ENCODE data around the gene ZNF155. TPM values are rescaled to one million over a fixed set of nuclear protein-coding genes. Genes with fewer than 3 reads are reported as not detected.

The ZNF155 gene
- total and polyA plus RNA-seq, 2 donors = 5.6 to 14.1 TPM

DNA sequence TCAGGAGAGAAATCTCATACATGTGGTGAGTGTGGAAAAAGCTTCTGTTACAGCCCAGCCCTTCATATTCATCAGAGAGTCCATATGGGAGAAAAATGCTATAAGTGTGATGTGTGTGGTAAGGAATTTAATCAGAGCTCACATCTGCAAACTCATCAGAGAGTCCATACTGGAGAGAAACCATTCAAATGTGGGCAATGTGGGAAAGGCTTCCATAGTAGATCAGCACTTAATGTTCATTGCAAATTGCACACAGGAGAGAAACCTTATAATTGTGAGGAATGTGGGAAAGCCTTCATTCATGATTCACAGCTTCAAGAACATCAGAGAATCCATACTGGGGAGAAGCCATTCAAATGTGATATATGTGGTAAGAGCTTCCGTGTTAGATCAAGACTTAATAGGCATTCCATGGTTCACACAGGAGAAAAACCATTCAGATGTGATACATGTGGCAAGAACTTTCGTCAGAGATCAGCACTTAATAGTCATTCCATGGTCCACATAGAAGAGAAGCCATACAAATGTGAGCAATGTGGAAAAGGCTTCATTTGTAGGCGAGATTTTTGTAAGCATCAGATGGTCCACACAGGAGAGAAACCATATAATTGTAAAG lies 17.8 kb upstream of the ZNF155 start:
- 98% methylated on average over 3 of the region's 3 CpGs for WGBS
- no peak overlapping the region for H3K4me3 ChIP-seq (ENCODE audit: low read depth, low read length)
- H3K4me1 ChIP-seq (ENCODE audit: insufficient read depth) = no peaks in the 10 kb centered on the region

DNA sequence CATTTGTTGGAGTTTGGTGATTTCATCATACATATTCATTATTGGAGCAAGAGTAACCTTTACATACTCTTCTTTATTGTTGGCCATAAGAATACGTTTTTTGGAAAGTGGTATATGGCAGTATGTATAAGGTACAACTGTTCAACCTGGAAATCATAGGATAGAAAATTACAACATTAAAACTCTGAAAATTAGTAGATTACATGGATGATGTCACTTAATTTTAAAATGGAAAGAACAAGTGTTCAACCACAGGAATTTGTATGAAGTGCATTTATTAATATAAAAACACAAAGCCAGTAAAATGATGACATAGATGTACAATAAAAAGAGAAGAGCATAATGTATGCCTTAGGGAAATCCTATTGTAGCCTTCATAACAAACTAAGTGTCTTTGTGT lies 7.3 kb upstream of the ZNF155 start:
- no peak overlapping the region for H3K4me3 ChIP-seq (ENCODE audit: low read depth, low read length)
- no peak for DNase-seq (ENCODE audit: extremely low spot score)
- H3K36me3 ChIP-seq (ENCODE audit: insufficient read depth) = no peaks in the 10 kb centered on the region
- 91% methylated on average over 1 of the region's 1 CpG for WGBS
- H3K4me1 ChIP-seq (ENCODE audit: insufficient read depth) = no peaks in the 10 kb centered on the region
- no peak overlapping the region for H3K27ac ChIP-seq (ENCODE audit: low read depth)

More for the DNA sequence above, 17.8 kb upstream of the ZNF155 start:
- Histone ChIP-seq H3K36me3 (ENCODE audit: insufficient read depth) (peaks cover 16% of the 10 kb centered on the region), H3K27ac (ENCODE audit: low read depth) (no peak overlapping the region)
- no peak for DNase-seq (ENCODE audit: extremely low spot score)

DNA sequence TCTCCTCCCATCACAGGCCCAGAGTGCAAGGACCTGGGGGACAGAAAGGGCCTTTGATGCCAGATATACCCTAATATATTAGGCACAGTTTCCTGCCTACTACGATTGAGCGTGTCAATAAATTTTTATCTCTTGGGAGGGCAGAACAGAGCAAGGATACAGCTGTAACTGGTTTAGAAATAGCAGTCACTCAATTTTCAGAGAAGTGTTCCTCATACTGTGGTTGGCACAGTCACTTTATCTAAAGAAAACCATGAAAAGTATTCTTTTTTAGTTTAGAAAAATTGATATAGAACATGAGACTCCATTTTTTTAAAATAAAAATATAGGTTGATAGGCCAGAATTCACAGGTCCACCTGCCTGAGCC lies 460 bp upstream of the ZNF155 start:
- DNase-seq (ENCODE audit: extremely low spot score) = no peak
- 73% methylated on average over 2 of the region's 2 CpGs for WGBS
- H3K4me3 ChIP-seq (ENCODE audit: low read depth, low read length) = peak overlapping the region; percentile 82
- no peaks in the 10 kb centered on the region for H3K36me3 ChIP-seq (ENCODE audit: insufficient read depth)
- no peak overlapping the region for H3K27ac ChIP-seq (ENCODE audit: low read depth)
- no peaks in the 10 kb centered on the region for H3K4me1 ChIP-seq (ENCODE audit: insufficient read depth)

DNA sequence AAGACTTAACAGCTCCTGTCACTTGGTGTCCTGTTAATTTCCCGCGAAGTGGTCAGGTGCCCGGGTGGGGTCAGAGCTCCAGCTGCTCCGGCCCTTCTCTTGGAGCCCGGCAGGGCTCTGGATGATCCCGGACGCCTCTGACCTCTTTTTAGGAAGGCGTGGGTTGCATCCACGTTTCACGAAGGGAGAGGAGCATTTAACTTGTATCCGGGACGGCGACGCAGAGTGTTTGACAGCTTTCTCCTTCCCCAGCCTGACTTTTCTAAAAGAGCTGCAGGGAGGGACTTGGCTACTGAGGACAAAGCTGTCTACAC lies 656 bp downstream of the ZNF155 start:
- under 1% methylated on average over 14 of the region's 14 CpGs for WGBS
- peaks cover 2% of the 10 kb centered on the region for H3K36me3 ChIP-seq (ENCODE audit: insufficient read depth)

DNA sequence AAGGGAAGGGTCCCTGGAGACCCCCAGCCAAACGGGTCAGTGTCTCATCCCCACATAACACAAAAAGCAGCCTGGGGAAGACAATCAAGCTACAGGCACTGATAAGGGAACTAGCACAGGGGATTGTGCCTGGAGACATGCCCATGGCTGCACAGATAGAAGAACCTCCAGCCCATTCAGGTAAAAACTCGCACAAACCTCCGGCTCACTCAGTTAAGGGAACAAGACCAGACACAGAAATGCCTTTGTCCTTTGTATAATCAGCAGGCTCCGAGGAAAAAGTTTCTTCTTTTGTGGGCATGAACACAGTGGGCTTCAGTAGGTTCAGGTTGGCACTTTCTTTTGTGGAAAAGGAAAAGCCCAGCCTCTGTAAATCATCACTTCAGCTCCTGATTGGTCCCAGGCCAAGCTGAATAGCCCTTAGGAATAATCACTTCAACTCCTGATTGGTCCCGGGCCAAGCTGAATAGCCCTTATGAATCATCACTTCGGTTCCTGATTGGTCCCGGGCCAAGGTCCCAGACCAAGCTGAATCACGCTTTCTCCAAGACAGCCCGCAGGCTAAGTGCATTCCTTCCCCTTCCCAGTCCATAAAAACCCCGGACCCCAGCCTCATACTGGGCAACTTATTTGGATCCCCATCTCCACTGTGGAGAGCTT lies 13.8 kb downstream of the ZNF155 start:
- WGBS = 83% methylated on average over 10 of the region's 10 CpGs
- no peak for DNase-seq (ENCODE audit: extremely low spot score)
- H3K27ac ChIP-seq (ENCODE audit: low read depth) = no peak overlapping the region
- H3K4me3 ChIP-seq (ENCODE audit: low read depth, low read length) = no peak overlapping the region
- H3K36me3 ChIP-seq (ENCODE audit: insufficient read depth) = peaks cover 13% of the 10 kb centered on the region
- H3K4me1 ChIP-seq (ENCODE audit: insufficient read depth) = no peaks in the 10 kb centered on the region

More for the DNA sequence above, 656 bp downstream of the ZNF155 start:
- Histone ChIP-seq H3K4me3 (ENCODE audit: low read depth, low read length) (peak overlapping the region; percentile 82), H3K27ac (ENCODE audit: low read depth) (no peak overlapping the region), H3K4me1 (ENCODE audit: insufficient read depth) (no peaks in the 10 kb centered on the region)
- no peak for DNase-seq (ENCODE audit: extremely low spot score)

DNA sequence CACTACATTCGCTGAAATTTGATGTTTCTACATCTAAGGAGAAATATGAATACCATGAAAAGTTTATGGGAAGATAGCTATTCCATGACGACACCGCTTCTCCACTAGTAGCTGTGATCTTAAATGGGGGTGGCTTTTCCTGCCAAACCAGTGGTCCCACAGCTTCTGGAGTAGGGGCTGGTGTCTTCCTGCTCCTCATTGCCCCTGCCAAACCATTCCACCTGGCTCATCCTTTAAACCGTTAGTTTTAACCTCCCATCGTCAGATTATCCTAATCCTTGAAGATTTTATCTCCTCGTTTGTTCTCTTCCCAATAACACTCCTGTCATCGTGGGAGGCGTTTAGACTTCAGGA lies 18.2 kb downstream of the ZNF155 start:
- no peak for DNase-seq (ENCODE audit: extremely low spot score)
- WGBS = 7% methylated on average over 8 of the region's 8 CpGs
- Histone ChIP-seq H3K27ac (ENCODE audit: low read depth) (no peak overlapping the region), H3K36me3 (ENCODE audit: insufficient read depth) (no peaks in the 10 kb centered on the region), H3K4me3 (ENCODE audit: low read depth, low read length) (peak overlapping the region; percentile 80), H3K4me1 (ENCODE audit: insufficient read depth) (no peaks in the 10 kb centered on the region)

DNA sequence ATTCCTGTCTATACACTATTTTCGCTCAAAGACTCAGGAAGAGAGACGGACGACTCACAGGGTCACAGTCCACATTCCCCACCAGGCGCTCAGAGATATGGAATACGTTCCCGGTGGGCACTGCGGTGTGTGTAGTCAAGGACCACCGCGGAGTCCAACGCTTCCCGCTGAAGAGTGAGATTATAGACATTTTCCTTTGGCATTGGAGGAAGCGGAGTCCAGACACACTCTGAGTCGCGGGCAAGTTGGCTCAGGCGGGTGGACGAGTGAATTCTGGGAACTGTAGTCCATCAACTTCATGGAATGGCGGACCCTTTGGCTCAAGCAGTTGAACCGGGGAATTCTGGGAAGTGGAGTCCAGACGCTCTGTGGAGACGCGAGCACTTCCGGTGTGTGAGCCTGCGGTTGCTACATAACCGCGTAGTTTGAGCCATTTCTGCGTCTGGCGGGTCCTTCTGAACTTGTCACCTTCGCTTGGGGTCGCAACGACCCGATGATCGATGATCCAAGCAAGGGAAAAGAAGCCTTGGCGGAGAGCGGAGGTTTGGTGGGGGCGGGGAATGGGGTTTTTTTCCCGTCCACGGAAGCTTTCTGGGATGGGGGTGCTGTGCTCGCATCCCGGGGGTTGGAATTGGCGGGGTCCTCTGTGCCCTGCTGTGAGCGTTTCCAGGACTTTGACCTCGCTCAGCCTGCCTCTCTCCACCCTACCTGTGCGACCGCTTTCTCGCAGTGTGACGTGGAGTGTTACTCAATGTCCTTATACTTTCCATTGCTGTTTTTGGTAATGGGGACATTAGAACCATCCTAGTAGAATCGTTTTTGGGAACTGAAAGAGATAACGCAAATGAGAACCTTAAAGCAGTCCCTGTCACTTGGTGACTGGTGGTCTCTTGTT lies 18.8 kb downstream of the ZNF155 start, which contains the start of gene ZNF230:
TSS of gene ZNF230 (plus strand) at position 392 of the 895 bp plus-strand sequence. CDS start 4,122 bp downstream, outside the sequence.
- under 1% methylated on average over 48 of the region's 48 CpGs for WGBS
- no peaks in the 10 kb centered on the region for H3K4me1 ChIP-seq (ENCODE audit: insufficient read depth)
- peaks cover 2% of the 10 kb centered on the region for H3K36me3 ChIP-seq (ENCODE audit: insufficient read depth)
- H3K27ac ChIP-seq (ENCODE audit: low read depth) = peak within 1 kb of the TSS; percentile 42
- H3K4me3 ChIP-seq (ENCODE audit: low read depth, low read length) = peak within 1 kb of the TSS; percentile 80
- DNase-seq (ENCODE audit: extremely low spot score) = peak; percentile 98

DNA sequence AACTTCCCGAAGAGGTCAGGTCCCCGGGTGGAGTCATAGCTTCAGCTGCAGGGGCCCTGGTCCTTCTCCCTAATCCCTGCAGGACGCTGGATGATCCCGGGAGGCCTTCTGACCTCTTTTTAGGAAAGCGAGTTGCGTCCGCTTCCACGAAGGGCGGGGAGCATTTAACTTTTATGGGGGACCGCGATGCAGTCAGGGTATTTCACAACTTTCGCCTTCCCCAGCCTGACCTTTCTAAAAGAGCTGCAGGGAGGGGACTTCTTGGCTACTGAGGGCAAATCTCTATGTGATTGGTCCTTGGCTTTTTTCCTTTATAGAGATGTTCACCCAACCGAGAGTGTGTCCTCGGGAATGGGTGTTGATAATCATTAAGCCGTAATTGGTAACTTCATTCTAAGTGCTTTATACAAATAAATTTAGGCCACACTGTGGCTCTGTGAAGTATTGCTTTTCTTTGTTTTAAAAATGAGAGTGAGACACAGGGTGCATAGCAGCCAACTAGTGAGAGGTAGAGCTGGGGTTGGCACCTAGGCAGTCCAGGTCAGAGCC lies 19.5 kb downstream of the ZNF155 start:
- DNase-seq (ENCODE audit: extremely low spot score) = no peak
- Histone ChIP-seq H3K27ac (ENCODE audit: low read depth) (no peak overlapping the region), H3K4me1 (ENCODE audit: insufficient read depth) (no peaks in the 10 kb centered on the region), H3K4me3 (ENCODE audit: low read depth, low read length) (peak overlapping the region; percentile 80), H3K36me3 (ENCODE audit: insufficient read depth) (peaks cover 7% of the 10 kb centered on the region)
- 3% methylated on average over 15 of the region's 15 CpGs for WGBS

DNA sequence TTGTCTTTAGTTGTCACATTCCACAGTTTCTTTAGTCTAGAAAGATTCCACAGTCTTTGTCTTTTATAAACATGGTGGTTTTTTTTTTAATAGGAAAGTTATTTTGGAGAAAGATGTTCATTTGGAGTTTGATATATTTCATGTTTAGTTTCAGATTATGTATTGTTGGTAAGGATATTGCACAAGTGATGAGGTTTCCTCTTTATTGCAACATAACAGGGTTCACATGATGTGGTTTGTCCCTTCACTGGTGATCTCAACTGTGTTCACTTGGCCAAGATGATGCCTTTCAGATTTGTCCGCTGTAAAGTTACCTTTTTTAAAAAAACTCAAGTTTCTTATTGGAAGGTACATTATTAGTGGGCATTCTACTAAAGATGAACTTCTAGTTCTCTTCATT lies 22.0 kb downstream of the ZNF155 start:
- Histone ChIP-seq H3K4me1 (ENCODE audit: insufficient read depth) (no peaks in the 10 kb centered on the region), H3K4me3 (ENCODE audit: low read depth, low read length) (no peak overlapping the region), H3K27ac (ENCODE audit: low read depth) (no peak overlapping the region), H3K36me3 (ENCODE audit: insufficient read depth) (peaks cover 27% of the 10 kb centered on the region)
- DNase-seq (ENCODE audit: extremely low spot score) = no peak
- 95% methylated on average over 1 of the region's 1 CpG for WGBS

DNA sequence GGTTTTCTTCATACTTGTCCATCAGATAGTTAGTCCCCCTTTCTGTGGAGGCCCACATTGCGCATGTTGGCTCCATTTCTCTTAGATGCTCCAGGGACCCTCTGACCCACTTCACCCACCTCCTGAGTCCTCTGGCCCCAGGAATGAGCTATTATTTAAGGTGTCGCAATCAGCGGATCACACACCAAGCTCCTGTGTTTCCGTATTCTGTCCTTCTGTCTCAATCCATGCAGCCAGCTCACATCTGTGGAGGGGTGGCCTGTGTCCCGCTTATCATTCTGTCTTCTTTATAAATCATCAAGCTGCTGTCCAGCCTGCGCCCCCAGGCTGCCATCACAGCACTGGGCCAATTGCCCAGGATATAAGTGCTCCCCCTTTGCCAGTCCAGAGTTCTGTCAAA lies 23.5 kb downstream of the ZNF155 start:
- Histone ChIP-seq H3K36me3 (ENCODE audit: insufficient read depth) (peaks cover 32% of the 10 kb centered on the region), H3K4me3 (ENCODE audit: low read depth, low read length) (no peak overlapping the region), H3K4me1 (ENCODE audit: insufficient read depth) (no peaks in the 10 kb centered on the region), H3K27ac (ENCODE audit: low read depth) (no peak overlapping the region)
- DNase-seq (ENCODE audit: extremely low spot score) = no peak
- 98% methylated on average over 6 of the region's 6 CpGs for WGBS

DNA sequence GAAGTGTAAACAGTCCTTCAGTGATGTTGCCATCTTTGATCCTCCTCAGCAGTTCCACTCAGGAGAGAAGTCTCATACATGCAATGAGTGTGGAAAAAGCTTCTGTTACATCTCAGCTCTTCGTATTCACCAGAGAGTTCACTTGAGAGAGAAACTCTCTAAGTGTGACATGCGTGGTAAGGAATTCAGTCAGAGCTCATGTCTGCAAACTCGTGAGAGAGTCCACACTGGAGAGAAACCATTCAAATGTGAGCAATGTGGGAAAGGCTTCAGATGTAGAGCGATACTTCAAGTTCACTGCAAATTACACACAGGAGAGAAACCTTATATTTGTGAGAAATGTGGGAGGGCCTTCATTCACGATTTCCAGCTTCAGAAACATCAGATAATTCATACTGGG lies 26.5 kb downstream of the ZNF155 start:
- Histone ChIP-seq H3K27ac (ENCODE audit: low read depth) (no peak overlapping the region), H3K4me3 (ENCODE audit: low read depth, low read length) (no peak overlapping the region), H3K36me3 (ENCODE audit: insufficient read depth) (peaks cover 32% of the 10 kb centered on the region), H3K4me1 (ENCODE audit: insufficient read depth) (no peaks in the 10 kb centered on the region)
- whole genome bisulfite sequencing = 96% methylated on average over 5 of the region's 5 CpGs
- no peak for DNase-seq (ENCODE audit: extremely low spot score)

DNA sequence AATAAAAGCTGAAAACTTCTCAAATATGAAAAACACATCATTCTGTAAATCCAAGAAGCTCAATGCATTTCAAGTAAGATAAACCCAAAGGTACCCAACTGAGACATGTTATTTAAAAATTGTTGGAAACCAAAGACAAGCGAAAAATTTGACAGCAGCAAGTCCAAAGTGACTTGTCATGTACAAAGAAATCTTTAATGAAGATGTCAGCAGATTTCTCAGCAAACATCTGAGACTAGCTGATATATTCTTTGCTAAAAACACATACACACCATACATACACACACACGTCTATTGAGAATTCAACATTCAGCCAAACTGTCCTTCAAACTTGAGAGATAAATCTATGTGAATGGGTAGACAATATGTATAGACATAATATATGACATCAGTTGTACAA lies 35.5 kb downstream of the ZNF155 start:
- Histone ChIP-seq H3K36me3 (ENCODE audit: insufficient read depth) (no peaks in the 10 kb centered on the region), H3K4me1 (ENCODE audit: insufficient read depth) (no peaks in the 10 kb centered on the region), H3K27ac (ENCODE audit: low read depth) (no peak overlapping the region), H3K4me3 (ENCODE audit: low read depth, low read length) (no peak overlapping the region)
- no peak for DNase-seq (ENCODE audit: extremely low spot score)
- WGBS = 40% methylated on average over 2 of the region's 2 CpGs

DNA sequence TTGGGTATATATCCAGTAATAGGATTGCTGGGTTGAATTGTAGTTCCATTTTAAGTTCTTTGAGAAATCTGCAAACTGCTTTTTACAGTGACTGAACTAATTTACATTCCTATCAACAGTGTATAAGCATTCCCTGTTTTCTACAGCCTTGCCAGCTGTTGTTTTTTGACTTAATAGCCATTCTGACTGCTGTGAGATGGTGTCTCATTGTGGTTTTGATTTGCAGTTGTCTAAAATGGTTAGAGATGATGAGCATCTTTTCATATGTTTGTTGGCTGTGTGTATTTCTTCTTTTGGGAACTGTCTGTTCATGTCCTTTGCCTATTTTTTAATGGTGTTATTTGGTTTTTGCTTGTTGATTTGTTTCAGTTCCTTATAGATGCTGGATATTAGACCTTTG lies 37.2 kb downstream of the ZNF155 start:
- Histone ChIP-seq H3K4me3 (ENCODE audit: low read depth, low read length) (no peak overlapping the region), H3K27ac (ENCODE audit: low read depth) (no peak overlapping the region), H3K36me3 (ENCODE audit: insufficient read depth) (no peaks in the 10 kb centered on the region), H3K4me1 (ENCODE audit: insufficient read depth) (no peaks in the 10 kb centered on the region)
- no peak for DNase-seq (ENCODE audit: extremely low spot score)

DNA sequence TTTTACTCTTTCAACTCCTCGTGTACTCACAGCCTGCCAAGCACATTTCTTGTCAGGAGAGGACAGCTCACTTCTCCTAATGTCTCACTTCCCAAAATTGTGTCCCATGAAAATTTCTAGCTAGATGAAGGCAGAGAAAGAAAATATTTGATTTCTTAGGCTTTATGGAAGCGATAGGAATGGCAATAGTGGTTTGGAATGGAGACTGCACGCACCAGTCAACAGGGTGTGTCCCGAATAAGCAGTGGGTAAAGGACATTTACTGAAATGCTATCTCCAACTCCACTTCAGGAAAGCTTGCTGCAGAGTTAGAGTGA lies 40.9 kb downstream of the ZNF155 start:
- H3K4me3 ChIP-seq (ENCODE audit: low read depth, low read length) = peak overlapping the region; percentile 80
- H3K4me1 ChIP-seq (ENCODE audit: insufficient read depth) = no peaks in the 10 kb centered on the region
- DNase-seq (ENCODE audit: extremely low spot score) = no peak
- H3K36me3 ChIP-seq (ENCODE audit: insufficient read depth) = peaks cover 13% of the 10 kb centered on the region
- WGBS = 34% methylated on average over 4 of the region's 4 CpGs
- no peak overlapping the region for H3K27ac ChIP-seq (ENCODE audit: low read depth)

Data from urinary bladder (tissue), 4 donors.